GM12874 (cell line): ENCODE data around the gene TMEM135.

Source experiments
- CTCF ChIP-seq: IDR thresholded peaks from 2 replicates; pipeline ENCODE4 v1.5.1; 2011; ENCODE audit warnings: low read depth, mild to moderate bottlenecking, control low read depth, low read length, moderate library complexity; ENCODE audit not compliant: insufficient read depth

Gene TMEM135

GRCh38 chr11:87323899-87324298, 286.2 kb downstream of the TMEM135 start:
- TF ChIP-seq CTCF, result no peak

GRCh38 chr11:87324817-87325489, 287.2 kb downstream of the TMEM135 start:
- no peak for TF ChIP-seq CTCF

- no peak for TF ChIP-seq CTCF
These were observed 287.7 kb downstream of the TMEM135 start for GRCh38 chr11:87325490-87325872.

GRCh38 chr11:87326594-87326993, 288.9 kb downstream of the TMEM135 start:
- TF ChIP-seq CTCF, result no peak

- TF ChIP-seq CTCF, result no peak
These were observed 291.4 kb downstream of the TMEM135 start for GRCh38 chr11:87329172-87329571.

GRCh38 chr11:87330187-87330601, 292.5 kb downstream of the TMEM135 start:
- no peak for TF ChIP-seq CTCF

- TF ChIP-seq CTCF, result no peak
These were observed 293.5 kb downstream of the TMEM135 start for GRCh38 chr11:87331273-87331672.
